ENCODE measurements around the gene RFX4.
"Not testable (repeated sequence)": the region's sequence is repeated elsewhere in the genome, so short reads cannot be mapped to it uniquely, and the experiment has no call there.

The RFX4 gene

DNA sequence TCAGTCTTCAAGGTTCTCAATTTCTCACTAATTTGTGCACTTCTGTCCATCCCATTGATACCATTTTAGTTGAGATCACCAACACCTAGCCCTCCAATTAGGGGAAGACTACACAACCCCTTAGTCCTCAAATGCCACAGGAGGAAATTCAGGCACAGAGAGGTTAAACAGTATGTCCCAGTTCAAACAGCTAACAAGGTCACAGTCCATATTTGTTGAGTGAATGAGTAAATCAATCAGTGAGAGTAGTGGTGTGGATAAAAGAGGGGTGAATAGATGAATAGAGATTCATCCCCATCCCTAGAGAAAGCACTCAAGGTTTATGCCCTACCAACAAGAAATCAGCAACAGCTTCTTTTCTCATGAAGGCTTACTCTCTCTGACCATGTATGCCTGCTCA is 97.5 kb downstream of the RFX4 start:
- no peak for DNase-seq (ENCODE audit: low read depth, low spot score)
- TF ChIP-seq FOXP2 (optimal IDR thresholded peaks at IDR 0.05; ENCODE audit: control extremely low read depth, extremely low read length, insufficient read depth) (no peak), EZH2 (IDR thresholded peaks at IDR 0.05) (no peak), POLR2AphosphoS5 (IDR thresholded peaks at IDR 0.05; ENCODE audit: borderline replicate concordance, low read depth, low read length) (no peak)
- Histone ChIP-seq H3K9ac (ENCODE audit: insufficient read length) (no peak overlapping the region), H3K9me3 (ENCODE audit: low read depth, low read length) (no peaks in the 10 kb centered on the region), H3K36me3 (ENCODE audit: insufficient read depth, low read length) (no peaks in the 10 kb centered on the region), H3K4me3 (no peak overlapping the region), H3K27ac (no peak overlapping the region)

DNA sequence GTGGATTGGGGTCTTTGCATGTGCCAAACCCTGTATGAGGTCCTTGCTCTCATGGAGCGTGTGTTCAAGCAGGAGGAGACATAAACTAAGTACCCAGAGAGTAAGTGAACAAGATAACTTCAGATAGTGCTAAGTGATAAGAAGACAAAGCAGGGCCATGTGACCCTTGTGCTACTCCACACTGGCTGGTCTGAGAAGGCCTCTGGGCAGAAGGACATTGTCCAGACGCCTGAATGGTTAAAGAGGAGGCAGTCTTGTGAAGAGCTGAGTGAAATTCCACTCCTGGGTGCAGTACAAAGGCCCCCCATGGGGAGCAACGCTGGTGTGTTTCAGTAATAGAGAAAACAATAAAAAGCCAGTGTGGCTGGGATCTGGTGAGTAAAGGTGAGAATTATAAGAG is 98.4 kb downstream of the RFX4 start:
- Histone ChIP-seq H3K27ac (no peak overlapping the region), H3K4me3 (no peak overlapping the region), H3K36me3 (ENCODE audit: insufficient read depth, low read length) (no peaks in the 10 kb centered on the region), H3K9ac (ENCODE audit: insufficient read length) (no peak overlapping the region), H3K9me3 (ENCODE audit: low read depth, low read length) (no peaks in the 10 kb centered on the region)
- TF ChIP-seq EZH2 (IDR thresholded peaks at IDR 0.05) = no peak
- TF ChIP-seq FOXP2 (optimal IDR thresholded peaks at IDR 0.05; ENCODE audit: control extremely low read depth, extremely low read length, insufficient read depth) = no peak
- TF ChIP-seq POLR2AphosphoS5 (IDR thresholded peaks at IDR 0.05; ENCODE audit: borderline replicate concordance, low read depth, low read length) = no peak
- no peak for DNase-seq (ENCODE audit: low read depth, low spot score)

- Histone ChIP-seq H3K9ac (ENCODE audit: insufficient read length) (no peak overlapping the region), H3K9me3 (ENCODE audit: low read depth, low read length) (no peaks in the 10 kb centered on the region), H3K4me3 (no peak overlapping the region), H3K27ac (no peak overlapping the region), H3K36me3 (ENCODE audit: insufficient read depth, low read length) (no peaks in the 10 kb centered on the region)
- TF ChIP-seq FOXP2 (optimal IDR thresholded peaks at IDR 0.05; ENCODE audit: control extremely low read depth, extremely low read length, insufficient read depth) = no peak
- no peak for DNase-seq (ENCODE audit: low read depth, low spot score)
Observed at GRCh38 chr12:106682594-106683234, 99.9 kb downstream of the RFX4 start.

- Histone ChIP-seq H3K9me3 (ENCODE audit: low read depth, low read length) (no peaks in the 10 kb centered on the region), H3K4me3 (no peak overlapping the region), H3K36me3 (ENCODE audit: insufficient read depth, low read length) (no peaks in the 10 kb centered on the region), H3K27ac (no peak overlapping the region), H3K9ac (ENCODE audit: insufficient read length) (no peak overlapping the region)
- no peak for DNase-seq (ENCODE audit: low read depth, low spot score)
- TF ChIP-seq FOXP2 (optimal IDR thresholded peaks at IDR 0.05; ENCODE audit: control extremely low read depth, extremely low read length, insufficient read depth) = no peak
- TF ChIP-seq POLR2AphosphoS5 (IDR thresholded peaks at IDR 0.05; ENCODE audit: borderline replicate concordance, low read depth, low read length) = no peak
- TF ChIP-seq EZH2 (IDR thresholded peaks at IDR 0.05) = no peak
Observed at GRCh38 chr12:106684497-106684896, 101.7 kb downstream of the RFX4 start.

GRCh38 chr12:106685381-106685780 is 102.6 kb downstream of the RFX4 start:
- Histone ChIP-seq H3K4me3 (no peak overlapping the region), H3K27ac (no peak overlapping the region), H3K36me3 (ENCODE audit: insufficient read depth, low read length) (no peaks in the 10 kb centered on the region), H3K9me3 (ENCODE audit: low read depth, low read length) (no peaks in the 10 kb centered on the region), H3K9ac (ENCODE audit: insufficient read length) (no peak overlapping the region)
- DNase-seq (ENCODE audit: low read depth, low spot score) = no peak
- no peak for TF ChIP-seq FOXP2 (optimal IDR thresholded peaks at IDR 0.05; ENCODE audit: control extremely low read depth, extremely low read length, insufficient read depth)
- no peak for TF ChIP-seq POLR2AphosphoS5 (IDR thresholded peaks at IDR 0.05; ENCODE audit: borderline replicate concordance, low read depth, low read length)
- no peak for TF ChIP-seq EZH2 (IDR thresholded peaks at IDR 0.05)

- DNase-seq (ENCODE audit: low read depth, low spot score) = no peak
- Histone ChIP-seq H3K36me3 (ENCODE audit: insufficient read depth, low read length) (no peaks in the 10 kb centered on the region), H3K9ac (ENCODE audit: insufficient read length) (no peak overlapping the region), H3K27ac (no peak overlapping the region), H3K9me3 (ENCODE audit: low read depth, low read length) (no peaks in the 10 kb centered on the region), H3K4me3 (no peak overlapping the region)
- TF ChIP-seq EZH2 (IDR thresholded peaks at IDR 0.05) (no peak), FOXP2 (optimal IDR thresholded peaks at IDR 0.05; ENCODE audit: control extremely low read depth, extremely low read length, insufficient read depth) (no peak), POLR2AphosphoS5 (IDR thresholded peaks at IDR 0.05; ENCODE audit: borderline replicate concordance, low read depth, low read length) (no peak)
Observed at GRCh38 chr12:106687672-106688071, 104.9 kb downstream of the RFX4 start.

- no peak for DNase-seq (ENCODE audit: low read depth, low spot score)
- H3K4me3 ChIP-seq = no peak overlapping the region
- no peaks in the 10 kb centered on the region for H3K9me3 ChIP-seq (ENCODE audit: low read depth, low read length)
- no peaks in the 10 kb centered on the region for H3K36me3 ChIP-seq (ENCODE audit: insufficient read depth, low read length)
- no peak overlapping the region for H3K27ac ChIP-seq
- H3K9ac ChIP-seq (ENCODE audit: insufficient read length) = no peak overlapping the region
- no peak for TF ChIP-seq FOXP2 (optimal IDR thresholded peaks at IDR 0.05; ENCODE audit: control extremely low read depth, extremely low read length, insufficient read depth)
- TF ChIP-seq EZH2 (IDR thresholded peaks at IDR 0.05) = no peak
- no peak for TF ChIP-seq POLR2AphosphoS5 (IDR thresholded peaks at IDR 0.05; ENCODE audit: borderline replicate concordance, low read depth, low read length)
Observed at GRCh38 chr12:106690569-106691305, 107.9 kb downstream of the RFX4 start.

- DNase-seq (ENCODE audit: low read depth, low spot score); H3K9me3 ChIP-seq (ENCODE audit: low read depth, low read length); H3K4me3 ChIP-seq; H3K27ac ChIP-seq; H3K9ac ChIP-seq (ENCODE audit: insufficient read length); H3K36me3 ChIP-seq (ENCODE audit: insufficient read depth, low read length): not testable (repeated sequence)
Observed at GRCh38 chr12:106692033-106692432, 109.2 kb downstream of the RFX4 start.

Measured in SK-N-MC (cell line).